Nephron (organoid): ENCODE data around the gene EXOSC3.
A peak's percentile ranks its signal among the peaks of the same experiment; 100 is the strongest.

Experiments used
- H3K27ac Mint-ChIP-seq, 3 experiments: 2 replicates each; pipeline ENCODE4 v1.8.0; 2020; ENCODE audit warnings: mixed read lengths in 3 of 3, mild to moderate bottlenecking in 2 of 3, moderate library complexity in 1 of 3
- H3K27me3 Mint-ChIP-seq: 2 replicates; pipeline ENCODE4 v1.8.0; 2021; ENCODE audit warnings: low read depth, mild to moderate bottlenecking, moderate library complexity, mixed read lengths
- H3K36me3 Mint-ChIP-seq: 2 replicates; pipeline ENCODE4 v1.8.0; 2020; ENCODE audit warnings: low read depth, mixed read lengths
- H3K4me1 Mint-ChIP-seq: 2 replicates; pipeline ENCODE4 v1.8.0; 2020; ENCODE audit warnings: mixed read lengths
- H3K4me3 Mint-ChIP-seq, 3 experiments: 2 replicates each; pipeline ENCODE4 v1.8.0; 2020; ENCODE audit warnings: mild to moderate bottlenecking in 3 of 3, mixed read lengths in 3 of 3, moderate library complexity in 2 of 3
- H3K9me3 Mint-ChIP-seq: 2 replicates; pipeline ENCODE4 v1.8.0; 2020; ENCODE audit warnings: mixed read lengths
- TF ChIP-seq, protein P1 (sequence below), 3 experiments: fragments of 200-600 bp; sonication (generic); IDR thresholded peaks; one replicate each; pipeline ENCODE4 v1.5.0; 2021; ENCODE audit warnings: antibody characterized with exemption in 3 of 3; ENCODE audit not compliant: unreplicated experiment in 3 of 3

EXOSC3 gene

GRCh38 chr9:37740631-37741328, 44.1 kb downstream of the EXOSC3 start:
- no peaks in the 10 kb centered on the region for H3K9me3 Mint-ChIP-seq
- TF ChIP-seq, protein P1, sequence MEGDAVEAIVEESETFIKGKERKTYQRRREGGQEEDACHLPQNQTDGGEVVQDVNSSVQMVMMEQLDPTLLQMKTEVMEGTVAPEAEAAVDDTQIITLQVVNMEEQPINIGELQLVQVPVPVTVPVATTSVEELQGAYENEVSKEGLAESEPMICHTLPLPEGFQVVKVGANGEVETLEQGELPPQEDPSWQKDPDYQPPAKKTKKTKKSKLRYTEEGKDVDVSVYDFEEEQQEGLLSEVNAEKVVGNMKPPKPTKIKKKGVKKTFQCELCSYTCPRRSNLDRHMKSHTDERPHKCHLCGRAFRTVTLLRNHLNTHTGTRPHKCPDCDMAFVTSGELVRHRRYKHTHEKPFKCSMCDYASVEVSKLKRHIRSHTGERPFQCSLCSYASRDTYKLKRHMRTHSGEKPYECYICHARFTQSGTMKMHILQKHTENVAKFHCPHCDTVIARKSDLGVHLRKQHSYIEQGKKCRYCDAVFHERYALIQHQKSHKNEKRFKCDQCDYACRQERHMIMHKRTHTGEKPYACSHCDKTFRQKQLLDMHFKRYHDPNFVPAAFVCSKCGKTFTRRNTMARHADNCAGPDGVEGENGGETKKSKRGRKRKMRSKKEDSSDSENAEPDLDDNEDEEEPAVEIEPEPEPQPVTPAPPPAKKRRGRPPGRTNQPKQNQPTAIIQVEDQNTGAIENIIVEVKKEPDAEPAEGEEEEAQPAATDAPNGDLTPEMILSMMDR (IDR thresholded peaks at IDR 0.05; ENCODE audit: unreplicated experiment in 3 of 3) = no peak
- H3K27me3 Mint-ChIP-seq = peaks cover 3% of the 10 kb centered on the region
- H3K36me3 Mint-ChIP-seq = no peaks in the 10 kb centered on the region
- H3K4me3 Mint-ChIP-seq = no peak overlapping the region
- H3K27ac Mint-ChIP-seq = no peak overlapping the region
- H3K4me1 Mint-ChIP-seq = no peaks in the 10 kb centered on the region

GRCh38 chr9:37740128-37740527, 44.7 kb downstream of the EXOSC3 start:
- Mint-ChIP-seq H3K9me3 (no peaks in the 10 kb centered on the region), H3K4me1 (no peaks in the 10 kb centered on the region), H3K4me3 (no peak overlapping the region), H3K27me3 (peaks cover 6% of the 10 kb centered on the region), H3K27ac (no peak overlapping the region), H3K36me3 (no peaks in the 10 kb centered on the region)
- TF ChIP-seq, protein P1 (IDR thresholded peaks at IDR 0.05; ENCODE audit: unreplicated experiment in 3 of 3) = no peak

GRCh38 chr9:37739222-37739621, 45.6 kb downstream of the EXOSC3 start:
- Mint-ChIP-seq H3K4me1 (no peaks in the 10 kb centered on the region), H3K27ac (no peak overlapping the region), H3K36me3 (no peaks in the 10 kb centered on the region), H3K9me3 (no peaks in the 10 kb centered on the region), H3K4me3 (no peak overlapping the region), H3K27me3 (peaks cover 7% of the 10 kb centered on the region)
- TF ChIP-seq, protein P1 (IDR thresholded peaks at IDR 0.05; ENCODE audit: unreplicated experiment in 3 of 3) = no peak

- Mint-ChIP-seq H3K4me3 (no peak overlapping the region), H3K27ac (no peak overlapping the region), H3K36me3 (no peaks in the 10 kb centered on the region), H3K4me1 (peaks cover 34% of the 10 kb centered on the region), H3K9me3 (no peaks in the 10 kb centered on the region), H3K27me3 (peaks cover 8% of the 10 kb centered on the region)
- TF ChIP-seq, protein P1 (IDR thresholded peaks at IDR 0.05; ENCODE audit: unreplicated experiment in 3 of 3) = no peak
Observed at GRCh38 chr9:37732952-37733351, 51.9 kb downstream of the EXOSC3 start.

DNA sequence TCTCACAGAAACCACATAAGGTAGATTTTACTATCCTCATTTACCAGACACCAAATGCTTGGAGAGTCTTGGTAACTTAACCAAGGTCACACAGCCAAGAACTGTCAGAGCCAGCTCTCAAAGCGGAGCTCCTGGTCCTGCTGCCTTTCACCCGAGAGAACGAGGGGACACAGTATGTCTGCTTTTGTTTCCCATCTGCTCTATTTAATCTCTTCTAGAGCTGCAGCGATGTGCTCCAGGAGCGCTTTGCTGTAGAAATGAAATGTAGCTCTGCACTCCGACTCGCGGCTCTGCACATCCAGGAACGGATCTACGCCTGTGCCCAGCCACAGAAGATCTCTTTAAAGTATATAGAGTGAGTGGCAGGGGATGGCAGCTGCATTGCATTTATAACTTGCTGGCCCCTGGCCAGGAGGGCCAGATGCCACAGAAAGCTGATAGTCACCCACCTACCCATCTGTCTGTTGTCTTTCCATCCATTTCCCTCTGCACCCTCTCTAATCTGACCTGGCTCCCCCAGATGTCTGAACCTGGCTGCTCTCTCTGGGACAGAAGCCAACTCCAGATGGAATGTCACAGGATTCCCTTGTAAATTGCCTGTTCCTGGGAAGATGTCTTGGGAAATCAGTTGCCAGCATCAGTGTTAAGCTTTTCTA, 52.6 kb downstream of the EXOSC3 start:
- no peaks in the 10 kb centered on the region for H3K9me3 Mint-ChIP-seq
- peaks cover 8% of the 10 kb centered on the region for H3K27me3 Mint-ChIP-seq
- TF ChIP-seq, protein P1 (IDR thresholded peaks at IDR 0.05; ENCODE audit: unreplicated experiment in 3 of 3) = no peak
- H3K27ac Mint-ChIP-seq = peak overlapping the region in 2 of 3 experiments; percentile 31 to 49
- H3K4me3 Mint-ChIP-seq = no peak overlapping the region
- H3K36me3 Mint-ChIP-seq = no peaks in the 10 kb centered on the region
- peaks cover 34% of the 10 kb centered on the region for H3K4me1 Mint-ChIP-seq

GRCh38 chr9:37730839-37731238, 54.0 kb downstream of the EXOSC3 start:
- Mint-ChIP-seq H3K4me3 (no peak overlapping the region), H3K9me3 (no peaks in the 10 kb centered on the region), H3K4me1 (peaks cover 34% of the 10 kb centered on the region), H3K27me3 (peaks cover 8% of the 10 kb centered on the region), H3K36me3 (no peaks in the 10 kb centered on the region), H3K27ac (no peak overlapping the region)
- TF ChIP-seq, protein P1 (IDR thresholded peaks at IDR 0.05; ENCODE audit: unreplicated experiment in 3 of 3) = no peak
